ENCODE measurements around the gene AMD1.
A peak's percentile ranks its signal among the peaks of the same experiment; 100 is the strongest.

The AMD1 gene

DNA sequence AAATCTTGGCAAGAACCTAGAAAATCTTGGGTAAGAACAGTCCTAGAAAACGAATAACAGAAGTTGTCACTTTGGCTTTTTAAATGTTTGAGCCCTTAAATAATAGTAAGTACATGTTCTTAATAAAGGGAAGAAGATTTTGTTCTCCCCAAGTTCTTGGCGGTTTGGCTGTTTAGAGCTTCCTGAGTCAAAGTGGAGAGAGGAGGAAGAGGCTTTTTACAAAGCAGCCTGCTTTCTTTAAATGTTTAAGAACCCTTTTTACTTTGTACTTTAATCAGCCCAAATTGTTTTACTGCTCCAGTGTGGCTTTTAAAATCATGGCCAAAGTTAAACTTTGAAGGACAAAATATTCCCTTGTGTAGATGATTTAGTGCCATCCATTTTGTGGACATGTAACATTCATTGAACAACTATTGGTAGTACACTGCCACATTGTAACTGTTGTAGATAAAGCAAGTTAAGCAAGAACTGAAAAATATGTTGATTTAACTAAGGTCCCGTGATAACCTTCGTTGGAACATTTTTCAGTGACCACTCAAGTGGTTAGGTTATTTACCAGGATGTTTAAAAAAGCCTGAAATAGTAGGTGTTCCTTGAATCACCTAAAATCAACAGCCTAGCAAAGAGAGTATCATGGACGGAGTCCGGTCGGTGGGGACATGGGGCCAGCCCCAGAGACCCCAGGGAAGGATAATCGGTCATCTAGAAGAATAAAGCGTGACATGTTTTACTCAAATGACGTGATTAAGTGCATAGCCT, 2.4 kb downstream of the AMD1 start:
- Histone ChIP-seq H3K4me1 (ENCODE audit: control insufficient read depth in 1 of 2, insufficient read depth in 2 of 2, low read length in 2 of 2) (peaks cover 47% of the 10 kb centered on the region in 2 donors), H3K36me3 (ENCODE audit: control insufficient read depth in 1 of 2, insufficient read depth in 2 of 2, low read length in 2 of 2) (no peaks in the 10 kb centered on the region), H3K4me3 (ENCODE audit: low read depth in 1 of 2, low read length in 2 of 2) (peak overlapping the region; percentile 93 to 95), H3K9me3 (ENCODE audit: control insufficient read depth in 1 of 2, low read length in 2 of 2) (no peaks in the 10 kb centered on the region), H3K27ac (ENCODE audit: low read depth, low read length) (peak overlapping the region; percentile 91), H3K9ac (ENCODE audit: low read depth in 1 of 2, low read length in 2 of 2) (peak overlapping the region; percentile 0 to 73), H3K27me3 (ENCODE audit: control insufficient read depth in 1 of 2, insufficient read depth in 2 of 2, low read length in 2 of 2) (no peaks in the 10 kb centered on the region)

DNA sequence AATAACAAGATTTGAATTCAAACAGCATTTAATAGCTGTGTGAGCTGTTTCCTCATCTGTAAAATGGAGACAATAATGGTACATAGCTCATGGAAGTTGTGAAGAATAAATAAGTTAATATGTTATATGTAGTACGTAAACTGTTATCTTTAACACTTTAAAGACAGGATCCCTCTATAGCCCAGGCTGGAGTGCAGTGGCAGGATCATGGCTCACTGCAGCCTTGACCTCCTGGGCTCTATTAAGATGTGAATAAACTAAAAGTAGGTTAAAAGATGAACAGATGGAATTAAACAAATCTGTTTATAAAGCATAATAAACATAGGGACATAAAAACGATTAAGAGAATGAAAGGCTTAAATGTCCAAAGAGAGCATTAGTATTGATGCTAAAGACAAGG, 3.0 kb downstream of the AMD1 start:
- peaks cover 52 to 53% of the 10 kb centered on the region in 2 donors for H3K4me1 ChIP-seq (ENCODE audit: control insufficient read depth in 1 of 2, insufficient read depth in 2 of 2, low read length in 2 of 2)
- H3K36me3 ChIP-seq (ENCODE audit: control insufficient read depth in 1 of 2, insufficient read depth in 2 of 2, low read length in 2 of 2) = no peaks in the 10 kb centered on the region
- H3K27me3 ChIP-seq (ENCODE audit: control insufficient read depth in 1 of 2, insufficient read depth in 2 of 2, low read length in 2 of 2) = no peaks in the 10 kb centered on the region
- peak overlapping the region in 1 of 2 donors; percentile 73 for H3K9ac ChIP-seq (ENCODE audit: low read depth in 1 of 2, low read length in 2 of 2)
- no peak overlapping the region for H3K27ac ChIP-seq (ENCODE audit: low read depth, low read length)
- no peaks in the 10 kb centered on the region for H3K9me3 ChIP-seq (ENCODE audit: control insufficient read depth in 1 of 2, low read length in 2 of 2)
- peak overlapping the region; percentile 93 to 95 for H3K4me3 ChIP-seq (ENCODE audit: low read depth in 1 of 2, low read length in 2 of 2)

- peaks cover 60 to 62% of the 10 kb centered on the region in 2 donors for H3K4me1 ChIP-seq (ENCODE audit: control insufficient read depth in 1 of 2, insufficient read depth in 2 of 2, low read length in 2 of 2)
Measured at GRCh38 chr6:110878751-110879522, 4.4 kb downstream of the AMD1 start.

GRCh38 chr6:110880651-110881050, 6.1 kb downstream of the AMD1 start:
- Histone ChIP-seq H3K9me3 (ENCODE audit: control insufficient read depth in 1 of 2, low read length in 2 of 2) (no peaks in the 10 kb centered on the region), H3K27ac (ENCODE audit: low read depth, low read length) (no peak overlapping the region), H3K36me3 (ENCODE audit: control insufficient read depth in 1 of 2, insufficient read depth in 2 of 2, low read length in 2 of 2) (no peaks in the 10 kb centered on the region), H3K4me3 (ENCODE audit: low read depth in 1 of 2, low read length in 2 of 2) (no peak overlapping the region), H3K9ac (ENCODE audit: low read depth in 1 of 2, low read length in 2 of 2) (no peak overlapping the region), H3K4me1 (ENCODE audit: control insufficient read depth in 1 of 2, insufficient read depth in 2 of 2, low read length in 2 of 2) (peaks cover 60 to 62% of the 10 kb centered on the region in 2 donors), H3K27me3 (ENCODE audit: control insufficient read depth in 1 of 2, insufficient read depth in 2 of 2, low read length in 2 of 2) (no peaks in the 10 kb centered on the region)

More at GRCh38 chr6:110878751-110879522, 4.4 kb downstream of the AMD1 start:
- no peaks in the 10 kb centered on the region for H3K27me3 ChIP-seq (ENCODE audit: control insufficient read depth in 1 of 2, insufficient read depth in 2 of 2, low read length in 2 of 2)
- H3K4me3 ChIP-seq (ENCODE audit: low read depth in 1 of 2, low read length in 2 of 2) = peak overlapping the region; percentile 25 to 45
- H3K9me3 ChIP-seq (ENCODE audit: control insufficient read depth in 1 of 2, low read length in 2 of 2) = no peaks in the 10 kb centered on the region
- no peaks in the 10 kb centered on the region for H3K36me3 ChIP-seq (ENCODE audit: control insufficient read depth in 1 of 2, insufficient read depth in 2 of 2, low read length in 2 of 2)
- H3K9ac ChIP-seq (ENCODE audit: low read depth in 1 of 2, low read length in 2 of 2) = peak overlapping the region in 1 of 2 donors; percentile 1
- H3K27ac ChIP-seq (ENCODE audit: low read depth, low read length) = no peak overlapping the region

DNA sequence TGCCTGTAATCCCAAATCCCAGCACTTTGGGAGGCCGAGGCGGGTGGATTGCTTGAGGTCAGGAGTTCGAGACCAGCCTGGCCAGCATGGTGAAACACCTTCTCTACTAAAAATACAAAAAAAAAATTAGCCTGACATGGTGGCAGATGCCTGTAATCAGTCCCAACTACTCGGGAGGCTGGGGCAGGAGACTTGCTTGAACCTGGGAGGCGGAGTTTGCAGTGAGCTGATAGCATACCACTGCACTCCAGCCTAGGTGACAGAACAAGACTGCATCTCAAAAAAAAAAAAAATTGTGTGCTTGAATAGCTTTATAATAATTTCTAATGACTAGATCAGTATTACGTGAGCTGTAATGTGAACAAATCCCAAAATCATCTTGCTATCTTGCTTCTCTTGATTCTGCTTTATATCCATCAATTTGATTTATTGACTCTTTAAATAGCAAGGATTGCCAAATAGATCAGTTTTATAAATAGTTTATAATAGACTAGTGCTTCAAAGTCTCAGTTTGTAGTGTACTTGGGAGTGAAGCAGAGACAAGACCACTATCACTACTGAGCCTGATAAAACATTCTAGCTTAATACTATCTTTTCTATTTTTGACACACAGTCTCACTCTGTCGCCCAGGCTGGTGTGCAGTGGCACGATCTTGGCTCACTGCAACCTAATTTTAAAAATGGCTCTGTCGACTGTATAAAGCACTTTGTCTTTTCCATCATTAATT, 7.1 kb downstream of the AMD1 start:
- Histone ChIP-seq H3K36me3 (ENCODE audit: control insufficient read depth in 1 of 2, insufficient read depth in 2 of 2, low read length in 2 of 2) (no peaks in the 10 kb centered on the region), H3K9me3 (ENCODE audit: control insufficient read depth in 1 of 2, low read length in 2 of 2) (no peaks in the 10 kb centered on the region), H3K4me1 (ENCODE audit: control insufficient read depth in 1 of 2, insufficient read depth in 2 of 2, low read length in 2 of 2) (peaks cover 59 to 63% of the 10 kb centered on the region in 2 donors), H3K27me3 (ENCODE audit: control insufficient read depth in 1 of 2, insufficient read depth in 2 of 2, low read length in 2 of 2) (no peaks in the 10 kb centered on the region), H3K4me3 (ENCODE audit: low read depth in 1 of 2, low read length in 2 of 2) (no peak overlapping the region), H3K27ac (ENCODE audit: low read depth, low read length) (no peak overlapping the region), H3K9ac (ENCODE audit: low read depth in 1 of 2, low read length in 2 of 2) (no peak overlapping the region)

DNA sequence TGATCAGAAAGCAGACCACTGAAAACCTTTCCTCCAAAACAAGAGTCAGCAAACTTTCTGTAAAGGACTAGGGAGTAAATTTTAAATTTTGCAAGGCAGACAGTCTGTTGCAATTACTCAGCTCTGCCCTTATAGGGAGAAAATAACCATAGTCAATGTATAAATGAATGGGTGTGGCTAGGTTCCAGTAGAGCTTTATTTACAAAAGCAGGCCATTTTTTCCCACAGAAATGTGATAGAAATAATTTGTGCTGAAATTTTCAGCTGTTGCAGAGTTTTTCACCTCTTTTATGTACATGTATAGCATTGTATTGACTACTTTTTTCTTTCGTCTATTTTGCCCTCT, 7.7 kb downstream of the AMD1 start:
- H3K4me1 ChIP-seq (ENCODE audit: control insufficient read depth in 1 of 2, insufficient read depth in 2 of 2, low read length in 2 of 2) = peaks cover 54 to 61% of the 10 kb centered on the region in 2 donors
- no peak overlapping the region for H3K9ac ChIP-seq (ENCODE audit: low read depth in 1 of 2, low read length in 2 of 2)
- no peak overlapping the region for H3K4me3 ChIP-seq (ENCODE audit: low read depth in 1 of 2, low read length in 2 of 2)
- no peaks in the 10 kb centered on the region for H3K36me3 ChIP-seq (ENCODE audit: control insufficient read depth in 1 of 2, insufficient read depth in 2 of 2, low read length in 2 of 2)
- H3K27ac ChIP-seq (ENCODE audit: low read depth, low read length) = no peak overlapping the region
- no peaks in the 10 kb centered on the region for H3K27me3 ChIP-seq (ENCODE audit: control insufficient read depth in 1 of 2, insufficient read depth in 2 of 2, low read length in 2 of 2)
- no peaks in the 10 kb centered on the region for H3K9me3 ChIP-seq (ENCODE audit: control insufficient read depth in 1 of 2, low read length in 2 of 2)

- Histone ChIP-seq H3K27ac (ENCODE audit: low read depth, low read length) (no peak overlapping the region), H3K27me3 (ENCODE audit: control insufficient read depth in 1 of 2, insufficient read depth in 2 of 2, low read length in 2 of 2) (no peaks in the 10 kb centered on the region), H3K9ac (ENCODE audit: low read depth in 1 of 2, low read length in 2 of 2) (no peak overlapping the region), H3K4me1 (ENCODE audit: control insufficient read depth in 1 of 2, insufficient read depth in 2 of 2, low read length in 2 of 2) (peaks cover 46 to 53% of the 10 kb centered on the region in 2 donors), H3K9me3 (ENCODE audit: control insufficient read depth in 1 of 2, low read length in 2 of 2) (no peaks in the 10 kb centered on the region), H3K4me3 (ENCODE audit: low read depth in 1 of 2, low read length in 2 of 2) (no peak overlapping the region), H3K36me3 (ENCODE audit: control insufficient read depth in 1 of 2, insufficient read depth in 2 of 2, low read length in 2 of 2) (no peaks in the 10 kb centered on the region)
Measured at GRCh38 chr6:110882824-110883554, 8.4 kb downstream of the AMD1 start.

DNA sequence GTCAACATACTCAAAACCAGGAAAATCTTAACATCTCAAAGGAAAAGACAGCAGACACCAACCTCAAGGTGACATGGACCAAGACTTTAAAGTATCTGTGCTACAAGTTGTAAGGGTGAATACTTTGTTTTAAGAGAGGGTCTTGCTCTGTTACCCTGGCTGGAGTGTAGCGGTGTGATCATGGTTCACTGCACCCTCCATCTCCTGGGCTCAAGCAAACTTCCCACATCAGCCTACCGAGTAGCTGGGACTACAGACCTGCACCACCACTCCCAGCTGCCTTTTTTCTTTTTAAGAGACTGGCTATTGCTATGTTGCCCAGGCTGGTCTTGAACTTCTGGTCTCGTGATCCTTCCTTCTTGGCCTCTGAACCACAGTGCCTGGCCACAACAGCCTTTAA, 9.7 kb downstream of the AMD1 start:
- peaks cover 34 to 41% of the 10 kb centered on the region in 2 donors for H3K4me1 ChIP-seq (ENCODE audit: control insufficient read depth in 1 of 2, insufficient read depth in 2 of 2, low read length in 2 of 2)
- no peak overlapping the region for H3K9ac ChIP-seq (ENCODE audit: low read depth in 1 of 2, low read length in 2 of 2)
- H3K27ac ChIP-seq (ENCODE audit: low read depth, low read length) = no peak overlapping the region
- no peak overlapping the region for H3K4me3 ChIP-seq (ENCODE audit: low read depth in 1 of 2, low read length in 2 of 2)
- no peaks in the 10 kb centered on the region for H3K9me3 ChIP-seq (ENCODE audit: control insufficient read depth in 1 of 2, low read length in 2 of 2)
- no peaks in the 10 kb centered on the region for H3K27me3 ChIP-seq (ENCODE audit: control insufficient read depth in 1 of 2, insufficient read depth in 2 of 2, low read length in 2 of 2)
- H3K36me3 ChIP-seq (ENCODE audit: control insufficient read depth in 1 of 2, insufficient read depth in 2 of 2, low read length in 2 of 2) = no peaks in the 10 kb centered on the region

DNA sequence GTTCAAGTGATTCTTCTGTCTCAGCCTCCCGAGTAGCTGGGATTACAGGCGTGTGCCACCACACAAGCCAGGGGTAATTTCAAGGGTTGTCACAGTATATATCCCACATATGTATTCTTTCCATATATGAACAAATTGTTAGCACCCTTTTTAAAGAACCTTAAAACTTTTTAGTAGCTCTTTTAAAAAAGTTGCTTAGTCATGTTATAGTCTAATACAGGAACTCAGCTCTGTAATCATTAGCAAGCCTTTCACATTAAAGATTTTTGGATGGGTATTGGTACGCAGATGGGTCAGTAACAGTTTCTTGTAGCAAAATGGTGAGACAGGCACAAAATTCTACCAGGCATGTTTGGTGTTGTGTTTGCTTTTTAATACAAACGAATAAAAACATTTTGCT, 10.9 kb downstream of the AMD1 start:
- H3K4me1 ChIP-seq (ENCODE audit: control insufficient read depth in 1 of 2, insufficient read depth in 2 of 2, low read length in 2 of 2) = peaks cover 22 to 29% of the 10 kb centered on the region in 2 donors
- no peaks in the 10 kb centered on the region for H3K36me3 ChIP-seq (ENCODE audit: control insufficient read depth in 1 of 2, insufficient read depth in 2 of 2, low read length in 2 of 2)
- no peak overlapping the region for H3K9ac ChIP-seq (ENCODE audit: low read depth in 1 of 2, low read length in 2 of 2)
- no peak overlapping the region for H3K27ac ChIP-seq (ENCODE audit: low read depth, low read length)
- H3K27me3 ChIP-seq (ENCODE audit: control insufficient read depth in 1 of 2, insufficient read depth in 2 of 2, low read length in 2 of 2) = no peaks in the 10 kb centered on the region
- H3K4me3 ChIP-seq (ENCODE audit: low read depth in 1 of 2, low read length in 2 of 2) = no peak overlapping the region
- no peaks in the 10 kb centered on the region for H3K9me3 ChIP-seq (ENCODE audit: control insufficient read depth in 1 of 2, low read length in 2 of 2)

All from duodenal mucosa (tissue), 2 donors.